ENCODE results near the gene PROSER1.

PROSER1 gene

DNA sequence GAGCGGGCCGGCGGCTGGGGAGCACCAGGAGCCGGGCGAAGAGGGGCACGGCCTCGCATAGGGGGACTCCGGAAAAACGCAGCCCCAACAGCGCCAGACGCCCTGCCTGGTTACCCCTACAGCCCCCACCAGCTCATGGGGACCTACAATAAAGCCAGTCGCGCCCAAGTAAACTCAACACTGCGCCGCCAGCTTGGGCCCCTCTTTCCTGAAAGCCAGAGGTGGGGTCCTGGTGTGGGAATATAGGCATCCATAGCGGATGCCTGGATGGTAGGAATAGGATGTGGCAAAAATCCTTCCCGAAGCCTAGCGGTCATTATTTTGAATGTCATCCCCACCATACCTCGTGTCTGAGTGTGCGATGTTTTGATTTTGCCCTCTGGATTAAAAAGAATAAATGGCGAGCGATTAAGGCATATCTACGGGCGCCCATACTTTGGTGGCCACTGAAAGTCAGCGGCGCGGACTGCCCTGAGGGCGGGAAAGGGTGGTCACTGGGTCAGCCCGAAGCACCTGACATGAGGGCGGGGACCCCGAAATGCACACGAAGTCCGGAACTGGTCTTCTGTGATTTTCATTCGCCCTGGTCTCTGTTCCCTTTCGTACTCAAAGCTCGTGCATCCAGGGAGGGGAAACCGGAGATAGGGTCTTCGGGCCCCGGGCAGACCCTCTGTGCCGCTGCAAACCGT, at the start of gene PROSER1, which contains the start of gene NHLRC3:
PROSER1 (minus strand) TSS at position 210 of the 689 bp plus-strand sequence. CDS start 847 bp downstream, outside the sequence.
NHLRC3 (plus strand) TSS at position 577 of the 689 bp plus-strand sequence. CDS start 184 bp downstream, outside the sequence.
- TF ChIP-seq GATA2 (IDR thresholded peaks at IDR 0.05; ENCODE audit: low read depth, low read length), result no peak
- TF ChIP-seq GATA3 (IDR thresholded peaks at IDR 0.05; ENCODE audit: low read depth, low read length), result no peak

GRCh38 chr13:39073983-39074382, 36.1 kb upstream of the PROSER1 start:
- TF ChIP-seq GATA3 (IDR thresholded peaks at IDR 0.05; ENCODE audit: low read depth, low read length), result no peak
- no peak for TF ChIP-seq GATA2 (IDR thresholded peaks at IDR 0.05; ENCODE audit: low read depth, low read length)

DNA sequence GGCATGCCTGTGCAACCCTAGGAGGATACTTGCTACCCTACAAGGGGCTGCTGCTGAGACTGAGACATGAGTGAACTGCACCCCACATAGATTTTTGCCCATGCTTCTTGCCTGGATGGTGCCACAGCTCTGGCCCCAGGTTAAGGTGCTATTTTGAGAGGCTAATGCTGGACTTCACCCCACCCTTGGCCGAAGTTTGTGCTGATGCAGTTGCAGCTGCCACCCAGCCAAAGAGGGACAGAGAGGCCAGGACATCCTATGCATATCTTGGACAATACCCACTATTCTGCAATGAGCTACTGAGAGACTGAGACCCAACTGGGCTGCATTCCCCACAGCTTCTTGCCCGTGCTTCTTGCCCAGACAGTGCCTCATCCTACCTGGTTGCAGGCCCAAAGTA, 35.0 kb upstream of the PROSER1 start:
- TF ChIP-seq GATA3 (IDR thresholded peaks at IDR 0.05; ENCODE audit: low read depth, low read length), result no peak
- no peak for TF ChIP-seq GATA2 (IDR thresholded peaks at IDR 0.05; ENCODE audit: low read depth, low read length)

DNA sequence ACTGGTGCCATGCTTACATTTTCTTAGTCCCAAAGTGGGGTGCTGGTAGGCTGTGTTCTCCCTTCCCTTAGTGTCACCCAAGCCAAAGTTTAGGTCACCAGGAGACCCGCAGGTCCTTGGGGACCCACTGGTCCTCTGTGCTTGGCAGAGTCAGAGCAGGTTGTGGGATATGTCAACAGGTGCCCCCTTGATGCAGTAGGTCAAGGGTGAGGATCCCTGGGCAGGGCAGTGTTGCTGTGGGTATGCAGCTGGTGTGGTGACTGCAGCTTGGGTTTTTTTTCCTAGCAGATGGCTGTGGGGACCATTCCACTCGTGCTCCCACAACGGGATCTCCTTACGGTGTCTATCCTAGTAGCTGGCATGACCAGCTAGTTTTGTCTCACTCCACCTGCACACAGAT, 24.1 kb upstream of the PROSER1 start:
- TF ChIP-seq GATA3 (IDR thresholded peaks at IDR 0.05; ENCODE audit: low read depth, low read length) (no peak), GATA2 (IDR thresholded peaks at IDR 0.05; ENCODE audit: low read depth, low read length) (no peak)

DNA sequence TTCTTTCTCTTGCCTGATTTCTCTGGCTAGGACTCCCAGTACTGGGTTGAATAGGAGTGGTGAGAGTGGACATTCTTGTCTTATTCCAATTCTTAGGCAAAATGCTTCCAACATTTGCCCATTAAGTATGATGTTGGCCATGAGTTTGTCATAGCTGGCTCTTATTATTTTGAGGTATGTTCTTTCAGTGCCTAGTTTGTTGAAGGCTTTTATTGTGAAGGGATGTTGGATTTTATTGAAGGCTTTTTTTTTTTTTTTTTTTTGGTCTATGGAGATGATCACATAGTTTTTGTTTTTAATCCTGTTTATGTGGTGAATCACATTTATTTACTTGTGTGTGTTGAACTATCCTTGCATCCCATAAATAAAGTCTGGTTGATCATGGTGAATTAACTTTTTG, 20.2 kb upstream of the PROSER1 start:
- no peak for TF ChIP-seq GATA3 (IDR thresholded peaks at IDR 0.05; ENCODE audit: low read depth, low read length)
- no peak for TF ChIP-seq GATA2 (IDR thresholded peaks at IDR 0.05; ENCODE audit: low read depth, low read length)

- TF ChIP-seq GATA2 (IDR thresholded peaks at IDR 0.05; ENCODE audit: low read depth, low read length) (no peak), GATA3 (IDR thresholded peaks at IDR 0.05; ENCODE audit: low read depth, low read length) (no peak)
Observed at GRCh38 chr13:39056018-39056417, 18.1 kb upstream of the PROSER1 start.

DNA sequence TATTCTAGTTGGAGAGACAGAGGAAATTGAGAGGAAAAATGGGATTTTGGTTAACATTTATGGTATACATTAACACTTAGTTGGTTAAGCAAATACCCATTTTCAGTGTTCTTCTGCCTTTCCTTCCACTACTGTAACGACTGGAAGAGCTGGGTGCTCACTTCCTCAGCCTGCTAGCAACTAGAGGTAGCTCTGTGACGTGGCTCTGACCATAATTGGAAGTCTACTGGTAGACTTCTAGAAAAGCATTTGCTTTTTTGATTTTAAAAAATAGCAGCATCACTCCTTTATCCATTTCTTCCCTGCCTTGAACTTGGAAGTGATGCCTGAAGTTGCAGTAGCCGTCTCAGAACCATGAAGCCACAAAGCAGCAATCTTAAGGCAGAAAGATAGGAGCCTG, 16.2 kb upstream of the PROSER1 start:
- TF ChIP-seq GATA3 (IDR thresholded peaks at IDR 0.05; ENCODE audit: low read depth, low read length) (no peak), GATA2 (IDR thresholded peaks at IDR 0.05; ENCODE audit: low read depth, low read length) (no peak)

DNA sequence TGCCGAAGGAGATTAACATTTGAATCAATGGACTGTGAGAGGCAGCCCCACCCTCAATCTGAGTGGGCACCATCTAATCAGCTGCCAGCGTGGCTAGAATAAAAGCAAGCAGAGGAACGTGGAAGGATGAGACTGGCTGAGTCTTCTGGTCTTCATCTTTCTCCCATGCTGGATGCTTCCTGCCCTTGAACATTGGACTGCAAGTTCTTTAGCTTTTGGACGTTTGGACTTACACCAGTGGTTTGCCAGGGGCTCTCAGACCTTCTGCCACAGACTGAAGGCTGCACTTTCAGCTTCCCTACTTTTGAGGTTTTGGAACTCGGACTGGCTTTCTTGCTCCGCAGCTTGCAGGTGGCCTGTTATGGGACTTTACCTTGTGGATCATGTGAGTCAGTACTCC, 15.1 kb upstream of the PROSER1 start:
- TF ChIP-seq GATA2 (IDR thresholded peaks at IDR 0.05; ENCODE audit: low read depth, low read length), result no peak
- TF ChIP-seq GATA3 (IDR thresholded peaks at IDR 0.05; ENCODE audit: low read depth, low read length), result no peak

DNA sequence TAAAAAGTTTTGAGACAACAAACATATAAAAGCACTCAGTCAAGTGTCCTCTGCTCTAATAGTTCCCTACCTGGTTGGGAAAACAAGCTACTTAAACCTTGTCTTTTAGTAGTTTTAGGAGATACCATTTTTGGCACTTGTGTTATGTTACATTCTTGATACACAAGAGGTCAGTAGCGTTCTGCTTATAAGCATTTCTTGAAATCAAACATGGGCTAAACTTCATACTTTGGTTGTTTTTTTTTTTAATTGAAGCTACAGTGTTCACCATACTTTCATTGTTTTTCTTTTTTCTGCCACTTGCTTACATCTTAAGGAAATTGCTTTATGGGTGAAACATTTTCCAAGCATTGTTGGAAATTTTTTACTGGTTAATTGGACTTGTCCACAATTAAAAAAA, 13.3 kb upstream of the PROSER1 start:
- TF ChIP-seq GATA2 (IDR thresholded peaks at IDR 0.05; ENCODE audit: low read depth, low read length) (no peak), GATA3 (IDR thresholded peaks at IDR 0.05; ENCODE audit: low read depth, low read length) (no peak)

DNA sequence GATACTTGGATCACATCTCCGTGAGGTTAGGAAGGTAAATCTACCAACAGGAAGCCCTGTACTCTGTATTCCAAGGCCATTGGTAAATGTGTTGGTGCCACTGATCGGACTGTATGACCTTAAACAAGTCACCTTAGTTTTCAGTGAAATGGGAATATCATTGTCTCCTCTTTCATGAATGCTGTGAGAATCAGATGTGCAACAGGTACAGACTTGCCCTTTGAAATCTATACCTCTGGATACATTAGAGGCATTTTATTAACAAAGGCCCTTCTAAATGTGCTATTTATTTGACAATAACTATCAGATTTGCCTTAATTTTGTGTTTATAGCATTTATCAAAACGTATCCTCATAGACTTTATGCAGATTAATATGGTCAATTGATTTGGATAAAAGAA, 11.4 kb upstream of the PROSER1 start:
- no peak for TF ChIP-seq GATA3 (IDR thresholded peaks at IDR 0.05; ENCODE audit: low read depth, low read length)
- TF ChIP-seq GATA2 (IDR thresholded peaks at IDR 0.05; ENCODE audit: low read depth, low read length), result no peak

GRCh38 chr13:39048806-39049205, 10.9 kb upstream of the PROSER1 start:
- TF ChIP-seq GATA2 (IDR thresholded peaks at IDR 0.05; ENCODE audit: low read depth, low read length) (no peak), GATA3 (IDR thresholded peaks at IDR 0.05; ENCODE audit: low read depth, low read length) (no peak)

DNA sequence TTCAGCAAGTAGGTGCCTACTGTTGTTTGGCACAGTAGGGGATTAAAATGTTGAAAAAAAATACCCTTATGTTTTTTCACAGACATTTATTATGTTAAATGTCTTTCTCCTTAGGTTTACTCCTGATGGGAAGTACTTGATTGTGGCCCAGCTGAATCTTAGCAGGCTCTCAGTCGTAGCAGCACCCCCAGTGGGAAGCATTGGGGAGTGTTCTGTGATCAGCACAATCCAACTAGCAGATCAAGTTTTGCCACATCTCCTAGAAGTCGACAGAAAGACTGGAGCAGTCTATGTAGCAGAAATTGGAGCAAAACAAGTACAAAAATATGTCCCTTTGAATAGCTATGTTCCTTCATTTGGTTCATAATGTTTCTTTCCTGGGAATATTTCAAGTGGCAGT, 9.7 kb upstream of the PROSER1 start:
- TF ChIP-seq GATA2 (IDR thresholded peaks at IDR 0.05; ENCODE audit: low read depth, low read length) (no peak), GATA3 (IDR thresholded peaks at IDR 0.05; ENCODE audit: low read depth, low read length) (no peak)

DNA sequence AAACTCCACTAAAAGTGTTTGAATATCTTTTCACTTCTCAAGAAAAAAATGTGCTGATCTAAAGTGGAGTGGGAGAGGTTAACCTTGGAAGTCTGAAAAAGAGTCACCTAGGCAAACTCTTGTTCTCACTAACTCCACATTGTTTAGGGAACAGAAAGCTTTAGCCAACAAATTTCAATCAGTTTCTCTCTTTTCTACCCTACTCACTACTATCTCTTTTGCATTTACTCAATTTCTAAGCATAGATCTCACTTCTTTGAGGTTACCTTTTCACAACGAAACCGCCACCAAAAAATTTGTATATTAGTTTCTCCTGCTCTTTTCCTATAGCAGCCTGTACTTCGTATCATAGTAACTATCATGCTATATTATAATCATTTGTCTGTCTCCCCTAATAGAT, 6.6 kb upstream of the PROSER1 start:
- TF ChIP-seq GATA3 (IDR thresholded peaks at IDR 0.05; ENCODE audit: low read depth, low read length) (no peak), GATA2 (IDR thresholded peaks at IDR 0.05; ENCODE audit: low read depth, low read length) (no peak)

GRCh38 chr13:39040206-39040605, 2.3 kb upstream of the PROSER1 start:
- TF ChIP-seq GATA2 (IDR thresholded peaks at IDR 0.05; ENCODE audit: low read depth, low read length) (no peak), GATA3 (IDR thresholded peaks at IDR 0.05; ENCODE audit: low read depth, low read length) (no peak)

- TF ChIP-seq GATA3 (IDR thresholded peaks at IDR 0.05; ENCODE audit: low read depth, low read length), result no peak
- TF ChIP-seq GATA2 (IDR thresholded peaks at IDR 0.05; ENCODE audit: low read depth, low read length), result no peak
Observed at GRCh38 chr13:39039041-39039440, 1.2 kb upstream of the PROSER1 start.

Data from SH-SY5Y (cell line).